GM21423 (cell line): ENCODE data around the gene MYBBP1A.
"Not testable (repeated sequence)": the region's sequence is repeated elsewhere in the genome, so short reads cannot be mapped to it uniquely, and the experiment has no call there.

Experiments
- ATAC-seq: cut with Tn5 transposase; IDR thresholded peaks from one replicate; pipeline ENCODE4 v1.9.1; 2021; ENCODE audit warnings: mild to moderate bottlenecking, moderate library complexity; ENCODE audit not compliant: unreplicated experiment

MYBBP1A gene, protein sequence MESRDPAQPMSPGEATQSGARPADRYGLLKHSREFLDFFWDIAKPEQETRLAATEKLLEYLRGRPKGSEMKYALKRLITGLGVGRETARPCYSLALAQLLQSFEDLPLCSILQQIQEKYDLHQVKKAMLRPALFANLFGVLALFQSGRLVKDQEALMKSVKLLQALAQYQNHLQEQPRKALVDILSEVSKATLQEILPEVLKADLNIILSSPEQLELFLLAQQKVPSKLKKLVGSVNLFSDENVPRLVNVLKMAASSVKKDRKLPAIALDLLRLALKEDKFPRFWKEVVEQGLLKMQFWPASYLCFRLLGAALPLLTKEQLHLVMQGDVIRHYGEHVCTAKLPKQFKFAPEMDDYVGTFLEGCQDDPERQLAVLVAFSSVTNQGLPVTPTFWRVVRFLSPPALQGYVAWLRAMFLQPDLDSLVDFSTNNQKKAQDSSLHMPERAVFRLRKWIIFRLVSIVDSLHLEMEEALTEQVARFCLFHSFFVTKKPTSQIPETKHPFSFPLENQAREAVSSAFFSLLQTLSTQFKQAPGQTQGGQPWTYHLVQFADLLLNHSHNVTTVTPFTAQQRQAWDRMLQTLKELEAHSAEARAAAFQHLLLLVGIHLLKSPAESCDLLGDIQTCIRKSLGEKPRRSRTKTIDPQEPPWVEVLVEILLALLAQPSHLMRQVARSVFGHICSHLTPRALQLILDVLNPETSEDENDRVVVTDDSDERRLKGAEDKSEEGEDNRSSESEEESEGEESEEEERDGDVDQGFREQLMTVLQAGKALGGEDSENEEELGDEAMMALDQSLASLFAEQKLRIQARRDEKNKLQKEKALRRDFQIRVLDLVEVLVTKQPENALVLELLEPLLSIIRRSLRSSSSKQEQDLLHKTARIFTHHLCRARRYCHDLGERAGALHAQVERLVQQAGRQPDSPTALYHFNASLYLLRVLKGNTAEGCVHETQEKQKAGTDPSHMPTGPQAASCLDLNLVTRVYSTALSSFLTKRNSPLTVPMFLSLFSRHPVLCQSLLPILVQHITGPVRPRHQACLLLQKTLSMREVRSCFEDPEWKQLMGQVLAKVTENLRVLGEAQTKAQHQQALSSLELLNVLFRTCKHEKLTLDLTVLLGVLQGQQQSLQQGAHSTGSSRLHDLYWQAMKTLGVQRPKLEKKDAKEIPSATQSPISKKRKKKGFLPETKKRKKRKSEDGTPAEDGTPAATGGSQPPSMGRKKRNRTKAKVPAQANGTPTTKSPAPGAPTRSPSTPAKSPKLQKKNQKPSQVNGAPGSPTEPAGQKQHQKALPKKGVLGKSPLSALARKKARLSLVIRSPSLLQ (N-terminal part only)

DNA sequence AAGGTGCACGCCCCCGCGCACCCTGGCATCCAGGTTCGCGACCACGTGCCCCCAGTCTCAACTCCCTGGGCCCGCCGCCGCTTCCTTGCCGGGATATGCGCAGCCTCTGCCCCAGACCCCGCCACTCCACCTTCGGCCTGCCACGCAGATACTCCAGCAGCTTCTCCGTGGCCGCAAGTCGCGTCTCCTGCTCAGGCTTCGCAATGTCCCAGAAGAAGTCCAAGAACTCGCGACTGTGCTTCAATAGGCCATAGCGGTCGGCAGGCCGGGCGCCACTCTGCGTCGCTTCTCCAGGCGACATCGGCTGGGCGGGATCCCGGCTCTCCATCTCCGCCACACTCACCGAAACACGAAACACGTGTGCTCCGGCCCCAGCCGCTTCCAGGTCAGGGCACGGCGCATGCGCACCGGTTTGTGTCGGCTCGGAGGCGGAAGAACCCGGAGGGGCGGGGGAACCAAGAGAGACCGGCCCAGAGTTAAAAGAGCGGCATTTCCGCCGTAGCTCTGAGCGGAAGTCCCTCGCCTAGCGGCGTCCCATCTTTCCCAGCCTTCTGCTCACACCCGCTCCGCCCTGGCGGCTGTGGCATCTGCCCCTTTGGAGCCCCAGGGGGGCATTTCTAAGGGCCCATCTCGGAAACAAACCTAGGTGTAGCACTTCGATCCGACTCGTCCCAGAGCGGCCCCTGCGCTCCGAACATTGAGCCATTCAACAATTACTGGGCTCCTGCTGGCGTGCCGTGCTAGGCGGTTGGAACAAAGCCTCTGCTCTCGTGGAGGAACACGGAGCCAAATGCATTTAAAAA lies at the start of gene MYBBP1A:
TSS of gene MYBBP1A (minus strand) at position 388 of the 803 bp plus-strand sequence. CDS start at position 328, 60 bp downstream.
- peak; percentile 83 for ATAC-seq

DNA sequence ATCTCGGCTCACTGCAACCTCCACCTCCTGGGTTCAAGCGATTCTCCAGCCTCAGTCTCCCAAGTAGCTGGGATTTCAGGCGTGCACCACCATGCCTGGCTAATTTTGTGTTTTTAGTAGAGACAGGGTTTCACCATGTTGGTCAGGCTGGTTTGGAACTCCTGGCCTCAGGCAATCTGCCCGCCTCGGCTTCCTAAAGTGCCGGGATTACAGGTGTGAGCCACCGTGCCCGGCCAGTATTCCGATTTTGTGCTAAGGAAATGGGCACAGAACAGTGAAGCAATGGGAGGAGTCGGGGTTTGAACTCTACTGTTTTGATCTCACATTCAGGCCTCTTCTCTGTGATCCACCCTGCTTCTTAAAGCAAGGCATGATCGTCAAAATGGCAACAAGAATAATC lies 49.6 kb upstream of the MYBBP1A start:
- not testable (repeated sequence) for ATAC-seq

DNA sequence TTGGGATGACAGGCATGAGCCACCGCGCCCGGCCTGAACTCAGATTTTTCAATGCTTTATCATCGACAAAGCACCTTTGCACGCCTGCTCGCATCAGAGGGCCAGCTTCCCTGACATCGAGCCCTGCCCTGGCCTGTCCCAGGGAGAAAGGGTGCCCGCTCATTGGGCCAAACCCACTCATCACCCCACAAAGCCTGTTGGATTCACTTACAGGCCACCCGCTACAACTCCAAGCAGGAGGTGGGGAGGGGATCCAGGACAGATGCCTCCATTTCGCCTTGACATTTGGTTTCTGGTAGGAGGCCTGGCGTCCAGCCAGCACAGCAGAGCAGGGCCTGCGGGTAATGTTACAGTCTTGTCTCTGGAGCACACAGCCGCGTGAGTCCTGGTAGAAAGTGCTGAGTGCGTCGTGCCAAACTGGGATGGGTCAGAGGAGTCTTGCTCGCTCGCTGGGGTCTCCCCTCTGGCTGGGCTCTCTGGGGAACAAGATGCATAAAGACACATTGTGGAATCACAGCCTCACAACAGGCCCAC lies 49.0 kb upstream of the MYBBP1A start:
- no peak for ATAC-seq

DNA sequence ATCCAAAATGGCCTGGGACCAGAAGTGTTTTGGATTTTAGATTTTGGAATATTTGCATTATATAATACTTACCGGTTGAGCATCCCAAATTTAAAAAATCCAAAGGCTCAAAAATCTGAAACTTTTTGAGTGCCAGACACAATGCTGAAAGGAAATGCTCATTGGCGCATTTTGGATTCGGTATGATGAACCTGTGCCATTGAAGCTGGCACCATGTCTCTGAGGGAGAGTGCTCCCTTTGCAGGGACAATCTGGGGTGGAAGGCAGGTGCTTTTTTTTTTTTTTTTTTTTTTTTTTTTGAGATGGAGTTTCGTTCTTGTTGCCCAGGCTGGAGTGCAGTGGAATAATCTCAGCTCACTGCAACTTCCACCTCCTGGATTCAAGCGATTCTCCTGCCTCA lies 46.9 kb upstream of the MYBBP1A start:
- no peak for ATAC-seq

DNA sequence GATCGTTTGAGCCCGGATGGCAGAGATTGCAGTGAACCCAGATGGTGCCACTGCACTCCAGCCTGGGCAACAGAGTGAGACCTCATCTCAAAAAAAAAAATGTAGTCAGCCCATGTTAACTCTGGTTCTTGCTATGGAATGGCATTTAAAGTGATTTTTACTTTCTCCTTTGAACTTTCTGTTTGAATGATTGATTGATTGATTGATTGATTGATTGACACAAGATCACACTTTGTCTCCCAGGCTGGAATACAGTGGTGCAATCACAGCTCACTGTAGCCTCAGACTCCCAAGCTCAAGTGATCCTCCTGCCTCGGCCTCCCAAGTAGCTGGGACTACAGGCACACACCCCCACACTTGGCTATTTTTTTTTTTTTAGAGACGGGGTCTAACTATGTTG lies 46.1 kb upstream of the MYBBP1A start:
- ATAC-seq, result no peak

DNA sequence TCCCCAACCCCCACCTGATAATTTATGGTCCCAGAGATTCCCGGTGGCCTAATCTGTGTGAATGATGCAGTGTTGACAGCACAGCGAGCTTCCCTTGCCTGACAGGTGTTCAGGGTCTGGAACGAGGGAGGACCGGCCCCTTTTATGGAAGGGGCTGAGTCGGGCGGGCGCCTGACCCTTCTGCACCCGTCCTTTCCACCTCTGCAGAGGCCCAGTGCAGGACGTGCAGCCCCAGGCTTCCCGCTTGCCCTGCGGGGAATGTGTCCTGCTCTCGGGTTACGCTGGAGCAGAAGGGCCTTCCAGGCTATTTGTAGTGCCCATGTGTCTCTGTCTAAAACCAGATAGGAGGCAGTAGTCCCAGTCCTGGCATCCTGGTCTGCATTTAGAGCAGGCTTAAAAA lies 45.4 kb upstream of the MYBBP1A start:
- ATAC-seq, result no peak

DNA sequence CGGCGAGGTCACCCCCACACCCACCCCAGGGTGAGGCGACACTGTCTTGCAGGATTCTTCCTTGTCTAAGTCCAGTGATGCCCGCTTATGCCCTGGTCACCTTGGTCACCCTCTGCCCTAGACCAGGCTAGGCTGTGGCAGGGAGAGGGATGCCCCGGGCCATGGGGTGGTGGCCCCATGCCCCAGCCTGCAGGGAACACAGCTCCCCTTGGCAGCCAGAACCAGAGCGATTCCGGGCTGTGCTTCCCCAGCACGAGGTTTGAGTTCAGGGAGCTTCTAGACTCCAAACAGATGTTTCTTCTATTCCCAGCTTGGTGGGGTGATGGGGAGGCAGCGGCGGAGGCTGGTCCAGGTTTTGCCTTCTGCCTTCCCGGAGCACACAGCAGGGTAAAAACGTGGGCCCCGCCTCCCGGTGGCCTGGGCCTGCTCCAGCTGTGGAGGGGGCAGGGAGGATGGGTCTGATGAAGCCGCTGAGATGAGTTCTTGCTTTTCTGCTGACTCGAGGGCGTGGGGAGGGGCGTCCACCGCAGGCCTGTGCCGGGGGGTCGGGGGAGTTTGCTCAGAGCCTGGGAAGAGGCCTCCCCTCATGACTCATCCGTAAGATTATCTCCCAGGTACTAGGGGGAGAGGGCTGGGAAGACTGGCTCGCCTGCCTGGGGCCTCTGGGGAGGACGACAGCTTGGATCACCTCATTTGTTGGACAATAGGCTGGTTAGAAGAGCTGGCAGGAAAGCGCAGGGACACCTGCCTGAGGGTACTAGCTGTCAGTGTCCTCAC lies 44.5 kb upstream of the MYBBP1A start:
- no peak for ATAC-seq

DNA sequence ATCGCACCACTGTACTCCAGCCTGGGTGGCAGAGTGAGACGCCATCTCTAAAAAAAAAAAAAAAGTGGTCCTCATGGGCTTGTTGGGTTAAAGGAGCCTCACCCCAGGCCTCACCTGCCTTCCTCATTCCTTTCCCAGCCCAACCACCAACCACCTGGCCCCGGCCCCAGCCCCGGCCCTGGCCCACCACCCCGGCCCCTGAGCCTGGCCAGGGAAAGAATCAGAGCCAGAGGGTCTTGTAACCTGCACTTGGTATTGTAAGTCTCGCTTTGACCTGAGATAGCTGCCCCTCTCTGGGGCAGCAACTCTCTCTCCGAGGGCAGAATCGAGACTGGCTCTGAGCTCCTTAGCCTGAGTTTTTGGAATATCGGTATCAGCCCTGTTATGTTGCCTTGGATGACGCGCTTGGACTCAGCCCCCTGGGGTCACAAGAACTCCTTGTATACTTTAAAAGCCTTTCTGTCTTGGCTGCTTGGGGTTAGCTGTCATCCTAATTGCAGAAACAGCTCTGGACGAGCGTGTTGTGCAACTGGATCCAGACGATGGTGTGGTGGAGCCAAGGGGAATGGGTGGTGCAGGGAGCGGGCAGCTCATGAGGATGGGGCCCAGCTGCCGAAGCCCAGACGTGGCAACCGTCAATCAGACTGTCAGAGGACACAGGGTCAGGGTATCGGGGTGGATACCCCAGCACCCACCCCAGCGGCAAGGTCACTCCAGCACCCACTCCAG lies 43.8 kb upstream of the MYBBP1A start:
- no peak for ATAC-seq

DNA sequence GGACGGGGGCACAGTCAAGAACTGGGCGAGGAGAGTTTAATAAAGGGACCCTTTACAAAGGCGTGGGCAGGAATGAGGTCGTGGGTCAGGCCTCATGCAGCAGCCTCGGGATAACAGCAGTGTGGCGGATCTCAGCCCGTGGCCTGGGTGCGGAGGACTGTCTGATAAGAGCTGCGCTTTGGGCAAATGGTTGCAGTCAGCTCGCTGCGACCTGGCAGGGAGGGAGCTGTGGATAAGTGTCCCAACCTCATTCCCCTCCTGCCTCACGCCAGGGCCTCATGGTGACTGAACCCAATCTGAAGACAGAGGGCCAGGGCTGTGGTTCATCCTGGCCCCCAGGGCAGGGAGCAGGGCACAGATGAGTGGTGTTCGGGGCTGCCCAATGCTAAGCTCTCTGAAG lies 42.8 kb upstream of the MYBBP1A start:
- no peak for ATAC-seq

DNA sequence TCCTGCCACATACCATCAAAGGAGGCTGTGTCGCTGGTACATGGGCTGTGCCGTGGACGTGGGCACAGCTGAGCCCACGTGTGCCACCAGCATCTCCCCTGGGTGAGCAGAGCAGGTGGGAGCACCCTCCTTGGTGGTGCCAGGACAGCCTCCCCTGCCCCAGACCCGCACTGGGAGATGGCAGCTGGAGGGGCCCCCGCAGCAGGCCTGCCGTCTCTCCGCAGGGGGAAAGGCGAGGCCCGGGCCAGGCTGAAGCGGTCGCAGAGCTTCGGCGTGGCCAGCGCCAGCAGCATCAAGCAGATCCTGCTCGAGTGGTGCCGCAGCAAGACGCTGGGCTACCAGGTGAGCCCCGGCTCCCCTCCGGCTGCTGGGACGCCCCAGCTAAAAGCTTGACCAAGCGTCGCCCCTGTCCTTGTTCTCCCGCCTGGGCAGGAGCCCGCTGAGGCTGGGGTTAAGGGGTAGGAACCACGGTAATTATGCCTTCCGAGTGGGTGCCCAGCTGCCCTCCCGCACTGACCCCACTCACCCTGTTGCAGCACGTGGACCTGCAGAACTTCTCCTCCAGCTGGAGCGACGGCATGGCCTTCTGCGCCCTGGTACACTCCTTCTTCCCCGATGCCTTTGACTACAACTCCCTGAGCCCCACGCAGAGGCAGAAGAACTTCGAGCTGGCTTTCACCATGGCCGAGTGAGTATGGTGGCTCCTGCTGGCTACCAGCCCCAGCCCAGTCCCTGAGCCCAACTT lies 41.6 kb upstream of the MYBBP1A start:
- ATAC-seq, result no peak

DNA sequence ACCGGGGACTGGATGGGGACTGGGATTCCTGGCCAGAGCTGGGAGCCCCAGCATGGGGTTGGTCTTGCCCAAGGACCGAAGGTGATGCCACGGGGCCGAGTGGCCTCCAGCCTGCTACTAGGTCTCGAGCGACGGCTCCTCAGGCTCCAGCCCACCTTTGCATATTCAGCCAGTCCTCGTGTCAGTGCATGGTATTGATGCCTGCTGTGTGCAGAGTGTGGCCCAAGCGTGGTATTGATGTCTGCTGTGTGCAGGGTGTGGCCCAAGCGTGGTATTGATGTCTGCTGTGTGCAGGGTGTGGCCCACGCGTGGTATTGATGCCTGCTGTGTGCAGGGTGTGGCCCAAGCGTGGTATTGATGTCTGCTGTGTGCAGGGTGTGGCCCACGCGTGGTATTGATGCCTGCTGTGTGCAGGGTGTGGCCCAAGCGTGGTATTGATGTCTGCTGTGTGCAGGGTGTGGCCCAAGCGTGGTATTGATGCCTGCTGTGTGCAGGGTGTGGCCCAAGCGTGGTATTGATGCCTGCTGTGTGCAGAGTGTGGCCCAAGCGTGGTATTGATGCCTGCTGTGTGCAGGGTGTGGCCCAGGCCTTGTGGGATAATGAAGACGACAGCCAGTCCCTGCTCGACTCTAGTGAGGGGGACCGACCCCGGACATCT lies 40.6 kb upstream of the MYBBP1A start:
- ATAC-seq, result not testable (repeated sequence)

DNA sequence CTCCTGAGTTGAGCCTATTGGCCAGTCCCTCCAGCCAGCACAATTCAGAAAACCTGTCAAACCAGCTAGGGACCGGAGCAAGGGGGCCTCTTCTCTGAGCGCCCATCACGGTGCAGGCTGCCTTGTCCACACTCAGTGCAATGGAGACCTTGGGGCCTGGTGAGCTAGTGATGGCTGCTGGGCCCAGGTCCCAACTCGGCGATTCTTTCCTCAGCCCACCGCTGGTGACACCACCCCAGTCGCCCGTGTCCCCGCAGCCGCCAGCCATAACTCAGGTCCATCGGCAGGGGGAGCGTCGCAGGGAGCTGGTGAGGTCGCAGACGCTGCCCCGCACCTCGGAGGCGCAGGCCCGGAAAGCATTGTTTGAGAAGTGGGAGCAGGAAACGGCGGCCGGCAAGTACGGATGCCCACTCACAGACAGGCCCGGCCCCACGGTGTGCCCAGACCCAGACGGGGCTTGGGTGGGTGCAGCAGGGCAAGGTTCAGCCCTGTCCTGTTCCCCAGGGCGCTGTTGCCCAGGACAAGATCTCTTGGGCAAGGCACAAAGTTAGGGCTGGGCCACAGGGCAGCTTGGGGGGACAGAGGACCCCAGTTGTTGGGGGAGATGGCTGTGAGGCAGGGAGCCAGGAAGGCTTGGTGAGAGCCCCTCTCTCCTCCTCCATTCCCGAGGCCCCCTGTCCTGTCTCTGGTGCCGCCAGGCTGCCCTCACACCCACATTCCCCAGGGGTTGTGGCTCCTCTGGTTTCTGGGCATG lies 39.9 kb upstream of the MYBBP1A start:
- no peak for ATAC-seq

DNA sequence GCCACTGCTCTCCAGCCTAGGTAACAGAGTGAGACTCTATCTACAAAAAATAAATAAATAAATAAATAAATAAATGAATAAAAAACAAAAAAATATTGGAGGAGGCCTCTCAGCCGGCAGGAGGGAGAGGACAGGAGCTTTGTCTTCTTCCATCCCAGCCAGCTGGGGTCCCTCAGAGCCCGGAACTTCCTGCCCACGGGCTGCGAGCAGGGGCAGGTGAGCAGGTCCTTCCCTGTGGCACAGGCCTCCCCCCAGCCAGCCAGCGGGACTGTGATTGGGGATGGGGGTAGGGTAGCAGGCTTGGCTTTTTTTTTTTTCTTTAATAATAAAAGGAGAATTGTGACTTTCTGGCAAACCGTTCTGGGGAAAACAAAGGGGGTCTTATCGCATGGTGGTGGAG lies 39.2 kb upstream of the MYBBP1A start:
- ATAC-seq, result no peak

DNA sequence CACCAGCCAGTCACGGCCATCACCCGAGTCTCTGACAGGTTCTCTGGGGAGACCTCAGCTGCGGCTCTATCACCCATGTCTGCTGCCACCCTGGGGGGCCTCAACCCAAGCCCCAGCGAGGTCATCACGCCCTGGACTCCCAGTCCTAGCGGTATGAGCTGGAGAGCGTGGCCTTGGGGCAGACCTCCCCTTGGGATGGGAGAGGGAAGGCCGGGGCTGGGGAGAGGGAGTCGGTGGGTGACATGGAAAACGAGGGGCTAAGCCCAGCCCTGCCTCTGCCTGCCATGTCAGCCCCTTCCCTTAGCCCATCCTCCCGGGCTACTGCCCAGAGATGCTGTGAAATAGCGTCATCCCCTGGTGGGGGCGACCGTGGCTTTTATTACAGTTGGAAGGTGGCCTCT lies 37.8 kb upstream of the MYBBP1A start:
- ATAC-seq, result no peak

DNA sequence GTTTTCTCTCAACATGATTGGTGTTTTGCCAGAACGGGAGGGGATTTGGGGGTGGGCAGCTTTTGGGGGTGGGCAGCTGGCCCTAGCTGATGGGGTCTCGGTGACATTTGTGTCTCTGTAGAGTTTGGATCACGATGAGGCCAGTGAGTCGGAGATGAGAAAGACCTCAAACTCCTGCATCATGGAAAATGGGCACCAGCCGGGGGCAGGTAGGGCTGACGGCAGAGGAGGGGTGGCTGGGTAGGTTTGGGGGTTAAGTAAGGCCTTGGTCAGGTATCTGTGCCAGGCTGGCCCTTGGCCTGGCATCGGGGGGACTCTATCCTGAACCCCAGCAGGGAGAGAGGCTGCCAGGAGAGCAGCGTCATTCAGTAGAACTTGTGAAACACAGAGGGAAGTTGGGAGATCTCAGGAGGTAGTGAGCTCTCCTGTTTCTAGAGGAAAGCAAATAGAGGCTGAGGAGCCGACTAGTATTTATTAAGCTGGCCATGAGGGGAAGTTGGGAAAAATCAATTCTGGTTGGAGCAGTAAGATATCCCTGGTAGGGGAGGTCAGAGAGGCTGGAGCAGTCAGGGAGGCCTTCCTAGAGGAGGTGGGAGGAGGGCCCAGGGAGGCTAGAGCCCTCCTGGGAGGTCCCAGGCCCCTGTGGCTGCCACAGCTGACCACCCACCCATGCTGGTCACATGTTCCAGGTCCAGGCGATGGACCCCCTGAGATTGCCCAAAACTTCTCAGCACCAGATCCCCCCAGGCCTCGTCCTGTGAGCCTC lies 37.2 kb upstream of the MYBBP1A start:
- ATAC-seq, result no peak

DNA sequence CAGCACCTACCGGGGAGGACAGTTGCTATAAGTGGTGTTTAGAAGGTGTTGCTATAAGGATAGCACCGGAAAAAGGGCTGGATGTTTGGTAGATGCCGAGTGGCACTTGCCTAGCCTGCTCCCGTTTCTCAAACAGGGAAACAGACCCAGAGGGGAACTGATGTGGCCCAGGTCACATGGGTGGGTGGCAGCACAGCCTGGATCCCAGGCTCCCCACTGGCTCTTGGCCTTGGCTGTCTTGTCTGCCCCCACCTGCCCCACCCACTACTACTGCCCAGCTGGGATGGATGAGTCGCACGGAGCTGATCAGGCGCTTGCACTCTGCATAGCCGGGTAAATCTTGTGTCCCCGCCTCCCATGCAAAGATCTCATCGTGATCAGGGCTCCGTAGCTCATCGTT lies 36.3 kb upstream of the MYBBP1A start:
- ATAC-seq, result no peak
